ENCODE data around the gene IL36RN. TPM values are rescaled to one million over a fixed set of nuclear protein-coding genes. Genes with fewer than 3 reads are reported as not detected.

IL36RN gene
- total RNA-seq, 1 donor from 2014 or later = 6.0 TPM

- no peak for DNase-seq (ENCODE audit: low spot score)
These were observed 39.0 kb downstream of the IL36RN start for GRCh38 chr2:113098041-113098440.

- DNase-seq (ENCODE audit: low spot score) = no peak
These were observed 39.5 kb downstream of the IL36RN start for GRCh38 chr2:113098532-113098931.

GRCh38 chr2:113102133-113102532 is 43.1 kb downstream of the IL36RN start:
- no peak for DNase-seq (ENCODE audit: low spot score)

GRCh38 chr2:113103277-113103676 is 44.3 kb downstream of the IL36RN start:
- DNase-seq (ENCODE audit: low spot score) = no peak

- DNase-seq (ENCODE audit: low spot score) = no peak
These were observed 45.1 kb downstream of the IL36RN start for GRCh38 chr2:113104054-113104611.

- no peak for DNase-seq (ENCODE audit: low spot score)
These were observed 46.2 kb downstream of the IL36RN start for GRCh38 chr2:113105047-113105785.

GRCh38 chr2:113111121-113111520 is 52.1 kb downstream of the IL36RN start:
- no peak for DNase-seq (ENCODE audit: low spot score)

GRCh38 chr2:113111823-113112287 is 52.9 kb downstream of the IL36RN start:
- no peak for DNase-seq (ENCODE audit: low spot score)

GRCh38 chr2:113112441-113112840 is 53.4 kb downstream of the IL36RN start:
- no peak for DNase-seq (ENCODE audit: low spot score)

GRCh38 chr2:113112871-113113270 is 53.9 kb downstream of the IL36RN start:
- DNase-seq (ENCODE audit: low spot score) = no peak

- no peak for DNase-seq (ENCODE audit: low spot score)
These were observed 54.8 kb downstream of the IL36RN start for GRCh38 chr2:113113807-113114206.

Other genes with a start within 250 kb of the IL36RN start
- 3.1 TPM for gene IL1B, start 222.4 kb upstream of the IL36RN start, total RNA-seq (ENCODE audit: insufficient read depth, low replicate concordance)
- not detected for gene IL37, start 148.0 kb upstream of the IL36RN start, total RNA-seq (ENCODE audit: insufficient read depth, low replicate concordance)
- not detected for gene IL36G, start 81.2 kb upstream of the IL36RN start, total RNA-seq (ENCODE audit: insufficient read depth, low replicate concordance)
- gene IL36A, start 53.7 kb upstream of the IL36RN start, total RNA-seq (ENCODE audit: insufficient read depth, low replicate concordance) = not detected
- gene IL36B, start 6.3 kb upstream of the IL36RN start, total RNA-seq (ENCODE audit: insufficient read depth, low replicate concordance) = 2.4 TPM
- 0.72 TPM for gene IL1F10, start 8.8 kb downstream of the IL36RN start, total RNA-seq (ENCODE audit: insufficient read depth, low replicate concordance)
- gene IL1RN, start 68.4 kb downstream of the IL36RN start, total RNA-seq (ENCODE audit: insufficient read depth, low replicate concordance) = 1.2 TPM
- 6.5 TPM for gene PSD4, start 114.8 kb downstream of the IL36RN start, total RNA-seq (ENCODE audit: insufficient read depth, low replicate concordance)
- 0.24 TPM for gene PAX8, start 219.7 kb downstream of the IL36RN start, total RNA-seq (ENCODE audit: insufficient read depth, low replicate concordance)

Data from umbilical cord (tissue), 2 donors.